ENCODE results near the gene MILR1. TPM values are rescaled to one million over a fixed set of nuclear protein-coding genes. Genes with fewer than 3 reads are reported as not detected.
"Not testable (repeated sequence)": the region's sequence is repeated elsewhere in the genome, so short reads cannot be mapped to it uniquely, and the experiment has no call there.

The MILR1 gene
- total and polyA plus RNA-seq, 12 donors: 1.0 to 13.3 (median 1.3) TPM

DNA sequence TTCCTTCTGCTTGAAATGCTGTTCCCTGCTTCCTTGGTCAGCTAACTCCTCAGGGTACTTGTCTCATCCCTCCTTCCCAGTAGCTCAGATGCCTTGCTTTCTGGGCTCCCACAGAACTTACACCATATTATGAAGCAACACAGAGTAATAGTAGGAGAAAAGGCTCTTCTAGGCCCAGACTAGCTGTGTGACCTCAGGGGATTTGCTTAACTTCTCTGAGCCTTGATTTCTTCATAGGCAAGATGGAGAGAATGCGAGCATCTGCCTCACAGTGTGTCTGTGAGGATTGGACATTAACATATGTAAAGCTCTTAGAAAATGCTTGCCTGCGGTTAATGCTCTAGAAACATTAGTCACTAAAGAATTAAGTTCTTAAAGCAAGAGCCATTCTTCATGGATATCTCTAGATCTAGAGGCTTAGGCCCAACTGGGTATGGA is 36.0 kb upstream of the MILR1 start:
- Histone ChIP-seq H3K36me3 (no peaks in the 10 kb centered on the region), H3K9me3 (no peaks in the 10 kb centered on the region), H3K27ac (peak overlapping the region in 8 of 10 donors; percentile 33 to 82 (median 74)), H3K27me3 (no peaks in the 10 kb centered on the region), H3K4me1 (peaks cover 0 to 47% (median 22%) of the 10 kb centered on the region in 9 donors), H3K4me3 (peak overlapping the region in 6 of 10 donors; percentile 7 to 39 (median 34))
- TF ChIP-seq, protein P1, sequence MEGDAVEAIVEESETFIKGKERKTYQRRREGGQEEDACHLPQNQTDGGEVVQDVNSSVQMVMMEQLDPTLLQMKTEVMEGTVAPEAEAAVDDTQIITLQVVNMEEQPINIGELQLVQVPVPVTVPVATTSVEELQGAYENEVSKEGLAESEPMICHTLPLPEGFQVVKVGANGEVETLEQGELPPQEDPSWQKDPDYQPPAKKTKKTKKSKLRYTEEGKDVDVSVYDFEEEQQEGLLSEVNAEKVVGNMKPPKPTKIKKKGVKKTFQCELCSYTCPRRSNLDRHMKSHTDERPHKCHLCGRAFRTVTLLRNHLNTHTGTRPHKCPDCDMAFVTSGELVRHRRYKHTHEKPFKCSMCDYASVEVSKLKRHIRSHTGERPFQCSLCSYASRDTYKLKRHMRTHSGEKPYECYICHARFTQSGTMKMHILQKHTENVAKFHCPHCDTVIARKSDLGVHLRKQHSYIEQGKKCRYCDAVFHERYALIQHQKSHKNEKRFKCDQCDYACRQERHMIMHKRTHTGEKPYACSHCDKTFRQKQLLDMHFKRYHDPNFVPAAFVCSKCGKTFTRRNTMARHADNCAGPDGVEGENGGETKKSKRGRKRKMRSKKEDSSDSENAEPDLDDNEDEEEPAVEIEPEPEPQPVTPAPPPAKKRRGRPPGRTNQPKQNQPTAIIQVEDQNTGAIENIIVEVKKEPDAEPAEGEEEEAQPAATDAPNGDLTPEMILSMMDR (IDR thresholded peaks at IDR 0.05): no peak
- 94 to 100% methylated on average over 2 of the region's 2 CpGs for WGBS, 2 donors
- intact Hi-C loops (cut with DNase I): loop anchor here in 1 of 10 donors (5.0 kb wide), 1 partner anchor 91 kb away; no protein-coding TSS in a partner anchor
- no peak for DNase-seq
- ATAC-seq: no peak

DNA sequence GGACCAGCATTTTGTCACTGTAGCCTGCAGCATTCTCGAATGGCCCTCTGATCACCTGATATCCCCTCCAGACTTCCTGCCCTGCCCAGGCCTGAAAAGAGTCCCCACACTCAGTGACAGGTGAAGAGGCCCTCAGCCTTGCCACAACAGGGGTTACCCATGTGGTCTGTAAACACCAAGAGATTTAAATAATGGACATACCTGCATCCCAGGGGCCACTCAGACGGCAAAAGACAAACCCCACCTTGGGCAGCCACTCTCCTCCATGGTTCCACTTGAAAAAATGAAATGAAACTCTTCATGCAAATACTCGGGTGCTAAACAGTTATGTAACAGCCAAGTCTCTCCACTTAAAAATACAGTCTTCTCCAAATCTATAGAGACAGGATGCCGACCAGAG is 35.4 kb upstream of the MILR1 start:
- 67 to 72% methylated on average over 4 of the region's 4 CpGs for WGBS, 2 donors
- H3K4me3 ChIP-seq: peak overlapping the region in 6 of 10 donors; percentile 2 to 39 (median 25)
- DNase-seq (no peak), ATAC-seq (no peak)
- no peaks in the 10 kb centered on the region for H3K9me3 ChIP-seq
- intact Hi-C loops (cut with DNase I): loop anchor here in 1 of 10 donors (5.0 kb wide), 1 partner anchor 91 kb away; no protein-coding TSS in a partner anchor
- H3K4me1 ChIP-seq: peaks cover 0 to 51% (median 22%) of the 10 kb centered on the region in 9 donors
- H3K27me3 ChIP-seq: no peaks in the 10 kb centered on the region
- no peaks in the 10 kb centered on the region for H3K36me3 ChIP-seq
- TF ChIP-seq, protein P1 (IDR thresholded peaks at IDR 0.05): no peak
- H3K27ac ChIP-seq: peak overlapping the region in 4 of 10 donors; percentile 77 to 82 (median 80)

DNA sequence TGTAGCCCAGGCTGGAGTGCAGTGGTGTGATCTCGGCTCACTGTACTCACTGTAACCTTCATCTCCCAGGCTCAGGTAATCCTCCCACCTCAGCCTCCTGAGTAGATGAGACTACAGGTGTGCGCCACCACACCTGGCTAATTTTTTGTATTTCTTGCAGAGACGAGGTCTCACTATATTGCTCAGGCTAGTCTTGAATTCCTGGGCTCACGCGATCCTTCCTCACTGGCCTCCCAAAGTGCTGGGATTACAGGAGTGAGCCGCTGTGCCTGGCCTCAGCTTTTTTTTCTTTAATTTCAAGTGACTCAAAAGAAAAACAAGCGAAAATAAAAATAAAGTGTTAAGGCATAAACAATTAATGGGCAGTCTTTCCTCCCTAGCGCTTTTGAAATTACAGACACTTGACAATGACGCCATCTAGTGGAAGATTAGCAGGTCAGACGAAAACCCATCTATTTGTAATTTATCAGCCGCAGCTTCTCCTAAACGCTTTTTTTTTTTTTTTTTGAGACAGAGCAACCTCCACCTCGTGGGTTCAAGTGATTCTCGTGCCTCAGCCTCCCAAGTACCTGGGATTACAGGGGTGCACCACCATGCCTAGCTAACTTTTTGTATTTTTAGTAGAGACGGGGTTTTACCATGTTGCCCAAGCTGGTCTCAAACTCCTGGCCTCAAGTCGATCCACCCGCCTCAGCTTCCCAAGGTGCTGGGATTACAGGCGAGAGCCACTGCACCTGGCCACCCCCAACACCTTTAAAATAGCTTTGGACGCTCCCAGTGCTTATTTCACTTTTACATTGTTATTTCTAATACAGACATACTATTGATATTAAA is 30.2 kb upstream of the MILR1 start:
- peak overlapping the region in 2 of 10 donors; percentile 1 to 12 for H3K4me3 ChIP-seq
- DNase-seq (no peak), ATAC-seq (peak; percentile 47 to 78 (median 68))
- TF ChIP-seq, protein P1 (IDR thresholded peaks at IDR 0.05): peak; percentile 67 to 86 (median 81)
- H3K36me3 ChIP-seq: no peaks in the 10 kb centered on the region
- H3K27ac ChIP-seq: peak overlapping the region in 1 of 10 donors; percentile 44
- H3K9me3 ChIP-seq: no peaks in the 10 kb centered on the region
- intact Hi-C loops (cut with DNase I): loop anchor here (1.0 to 5.0 kb wide), 6 partner anchors 96 to 112 kb away; no protein-coding TSS in a partner anchor
- WGBS, 2 donors: 34 to 35% methylated on average over 19 of the region's 19 CpGs
- H3K27me3 ChIP-seq: no peaks in the 10 kb centered on the region
- H3K4me1 ChIP-seq: peaks cover 0 to 19% (median 4%) of the 10 kb centered on the region in 9 donors

DNA sequence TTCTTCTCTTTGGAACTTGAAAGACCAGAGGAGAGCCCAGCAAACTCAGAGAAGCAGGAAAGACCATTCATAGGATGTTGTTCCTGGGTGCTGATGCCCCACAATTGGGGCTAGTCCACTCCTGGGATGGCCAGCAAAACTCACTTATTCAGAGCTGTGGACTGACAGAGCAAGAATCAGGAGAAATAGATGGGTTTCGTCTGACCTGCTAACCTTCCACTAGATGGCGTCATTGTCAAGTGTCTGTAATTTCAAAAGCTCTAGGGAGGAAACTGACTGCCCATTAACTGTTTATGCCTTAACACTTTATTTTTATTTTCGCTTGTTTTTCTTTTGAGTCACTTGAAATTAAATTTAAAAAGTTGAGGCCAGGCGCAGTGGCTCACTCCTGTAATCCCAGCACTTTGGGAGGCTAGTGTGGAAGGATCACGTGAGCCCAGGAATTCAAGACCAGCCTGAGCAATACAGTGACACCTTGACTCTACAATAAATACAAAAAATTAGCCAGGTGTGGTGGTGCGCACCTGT is 28.7 kb upstream of the MILR1 start:
- ATAC-seq (peak; percentile 77 to 89 (median 81)), DNase-seq (peak in 1 of 2 donors; percentile 51)
- intact Hi-C loops (cut with DNase I): loop anchor here in 9 of 10 donors (2.0 to 10.0 kb wide), 8 partner anchors 67 to 232 kb away; partner anchors contain the start of genes CEP95 (in 2 of the 9) and DDX5 (in 2 of the 9)
- no peaks in the 10 kb centered on the region for H3K9me3 ChIP-seq
- no peaks in the 10 kb centered on the region for H3K36me3 ChIP-seq
- WGBS, 2 donors: 23 to 25% methylated on average over 6 of the region's 6 CpGs
- no peak overlapping the region for H3K4me3 ChIP-seq
- H3K4me1 ChIP-seq: peaks cover 0 to 25% (median 4%) of the 10 kb centered on the region in 9 donors
- TF ChIP-seq, protein P1 (IDR thresholded peaks at IDR 0.05): peak; percentile 72 to 83 (median 81)
- H3K27me3 ChIP-seq: no peaks in the 10 kb centered on the region
- no peak overlapping the region for H3K27ac ChIP-seq

DNA sequence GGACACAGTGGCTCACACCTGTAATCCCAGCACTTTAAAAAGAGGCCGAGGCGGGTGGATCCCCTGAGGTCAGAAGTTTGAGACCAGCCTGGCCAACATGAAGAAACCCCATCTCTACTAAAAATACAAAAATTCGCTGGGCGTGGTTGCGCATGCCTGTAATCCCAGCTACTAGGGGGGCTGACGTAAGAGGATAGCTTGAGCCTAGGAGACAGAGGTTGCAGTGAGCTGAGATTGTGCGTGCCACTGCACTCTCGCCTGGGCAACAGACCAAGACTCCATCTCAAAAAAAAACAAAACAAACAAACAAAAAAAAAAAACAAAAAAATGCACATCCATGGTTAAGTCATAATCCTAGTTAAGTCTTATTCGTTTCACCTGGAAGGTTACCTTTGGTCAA is 26.8 kb upstream of the MILR1 start:
- not testable (repeated sequence) for ATAC-seq, H3K9me3 ChIP-seq, DNase-seq, H3K27me3 ChIP-seq, H3K27ac ChIP-seq, H3K4me3 ChIP-seq, H3K36me3 ChIP-seq
- H3K4me1 ChIP-seq: peaks cover 0 to 25% (median 4%) of the 10 kb centered on the region in 9 donors
- WGBS, 2 donors: 93 to 97% methylated on average over 9 of the region's 9 CpGs
- intact Hi-C loops (cut with DNase I): loop anchor here in 9 of 10 donors (5.0 to 10.0 kb wide), 6 partner anchors 65 to 230 kb away; partner anchors contain the start of genes CEP95 (in 2 of the 9) and DDX5 (in 2 of the 9)

Measured in heart right ventricle (tissue), 16 donors.